ENCODE measurements around the gene P3H1. TPM values are rescaled to one million over a fixed set of nuclear protein-coding genes. Genes with fewer than 3 reads are reported as not detected.

Gene P3H1
- total RNA-seq, 4 donors from 2014 or later, result 42.4 to 83.9 (median 65.1) TPM

DNA sequence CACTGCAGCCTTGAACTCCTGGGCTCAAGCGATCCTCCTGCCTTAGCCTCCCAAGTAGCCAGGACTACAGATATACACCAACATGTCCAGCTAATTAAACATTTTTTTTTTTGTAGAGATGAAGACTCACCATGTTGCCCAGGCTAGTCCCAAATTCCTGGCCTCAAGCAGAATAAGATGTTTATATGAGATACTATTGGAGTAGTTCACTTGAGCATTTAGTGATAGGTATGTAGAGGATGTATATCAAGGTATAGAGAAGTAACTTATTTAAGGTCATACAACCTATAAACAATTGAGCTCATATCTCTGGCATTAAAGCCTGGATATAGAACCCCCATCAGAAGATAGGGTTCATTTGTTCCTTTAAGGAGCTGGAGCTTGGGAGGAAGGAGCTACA is 13.3 kb upstream of the P3H1 start:
- DNase-seq (ENCODE audit: low spot score in 2 of 2), result no peak
- Histone ChIP-seq H3K4me3 (no peak overlapping the region), H3K9me3 (no peaks in the 10 kb centered on the region), H3K27me3 (no peaks in the 10 kb centered on the region), H3K27ac (no peak overlapping the region), H3K36me3 (peaks cover 0 to 61% (median 12%) of the 10 kb centered on the region in 3 donors), H3K4me1 (peaks cover 0 to 10% (median 5%) of the 10 kb centered on the region in 4 donors)
- no peak for TF ChIP-seq POLR2A (IDR thresholded peaks at IDR 0.05)
- no peak for TF ChIP-seq EP300 (IDR thresholded peaks at IDR 0.05)
- TF ChIP-seq, protein P1, sequence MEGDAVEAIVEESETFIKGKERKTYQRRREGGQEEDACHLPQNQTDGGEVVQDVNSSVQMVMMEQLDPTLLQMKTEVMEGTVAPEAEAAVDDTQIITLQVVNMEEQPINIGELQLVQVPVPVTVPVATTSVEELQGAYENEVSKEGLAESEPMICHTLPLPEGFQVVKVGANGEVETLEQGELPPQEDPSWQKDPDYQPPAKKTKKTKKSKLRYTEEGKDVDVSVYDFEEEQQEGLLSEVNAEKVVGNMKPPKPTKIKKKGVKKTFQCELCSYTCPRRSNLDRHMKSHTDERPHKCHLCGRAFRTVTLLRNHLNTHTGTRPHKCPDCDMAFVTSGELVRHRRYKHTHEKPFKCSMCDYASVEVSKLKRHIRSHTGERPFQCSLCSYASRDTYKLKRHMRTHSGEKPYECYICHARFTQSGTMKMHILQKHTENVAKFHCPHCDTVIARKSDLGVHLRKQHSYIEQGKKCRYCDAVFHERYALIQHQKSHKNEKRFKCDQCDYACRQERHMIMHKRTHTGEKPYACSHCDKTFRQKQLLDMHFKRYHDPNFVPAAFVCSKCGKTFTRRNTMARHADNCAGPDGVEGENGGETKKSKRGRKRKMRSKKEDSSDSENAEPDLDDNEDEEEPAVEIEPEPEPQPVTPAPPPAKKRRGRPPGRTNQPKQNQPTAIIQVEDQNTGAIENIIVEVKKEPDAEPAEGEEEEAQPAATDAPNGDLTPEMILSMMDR (IDR thresholded peaks at IDR 0.05), result no peak
- WGBS, 2 donors, result 93 to 100% methylated on average over 1 of the region's 1 CpG

DNA sequence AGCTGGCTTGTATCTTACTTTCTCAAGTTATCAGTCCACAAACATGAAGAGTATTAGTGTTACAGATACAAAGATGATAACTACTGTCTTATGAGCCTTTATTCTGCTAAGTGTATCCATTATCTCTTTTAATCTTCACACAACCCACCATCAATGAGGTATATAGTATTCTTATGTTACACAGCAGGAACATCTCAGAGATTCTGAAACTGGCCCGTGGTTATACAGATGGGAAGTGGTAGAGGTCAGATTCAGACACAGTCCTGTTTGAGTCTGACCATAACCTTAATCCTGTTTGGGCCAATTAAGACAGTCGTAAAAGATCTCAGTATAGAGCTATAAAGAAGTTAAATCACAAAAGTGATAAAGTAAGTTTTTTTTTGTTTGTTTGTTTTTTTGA is 12.9 kb upstream of the P3H1 start:
- no peak overlapping the region for H3K4me3 ChIP-seq
- no peaks in the 10 kb centered on the region for H3K9me3 ChIP-seq
- DNase-seq (ENCODE audit: low spot score in 2 of 2), result no peak
- H3K27me3 ChIP-seq, result no peaks in the 10 kb centered on the region
- H3K27ac ChIP-seq, result no peak overlapping the region
- peaks cover 0 to 5% (median 1%) of the 10 kb centered on the region in 4 donors for H3K4me1 ChIP-seq
- H3K36me3 ChIP-seq, result peaks cover 0 to 65% (median 16%) of the 10 kb centered on the region in 3 donors
- 74 to 78% methylated on average over 2 of the region's 2 CpGs for WGBS, 2 donors
- no peak for TF ChIP-seq POLR2A (IDR thresholded peaks at IDR 0.05)
- TF ChIP-seq EP300 (IDR thresholded peaks at IDR 0.05), result no peak
- TF ChIP-seq, protein P1 (IDR thresholded peaks at IDR 0.05), result no peak

DNA sequence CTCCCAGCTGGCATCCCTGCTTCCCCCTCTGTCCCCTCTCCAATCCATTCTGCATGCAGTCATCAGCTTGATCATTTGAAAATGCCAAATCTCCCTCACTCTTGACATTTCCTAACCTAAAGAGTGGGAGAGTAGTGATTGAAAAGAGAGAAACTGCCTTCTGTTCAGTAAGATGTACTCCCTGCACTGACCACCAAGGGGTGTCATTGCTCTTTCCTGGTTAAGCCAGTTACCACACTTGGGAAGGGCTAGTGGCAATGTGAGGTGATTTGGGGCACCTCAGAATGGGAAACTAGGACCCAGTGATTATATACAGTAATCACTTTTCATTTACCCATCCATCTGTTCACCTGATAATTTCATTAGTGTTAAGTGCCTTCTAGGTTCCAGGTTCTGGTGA is 11.0 kb upstream of the P3H1 start:
- H3K4me1 ChIP-seq, result peaks cover 0 to 3% (median 0%) of the 10 kb centered on the region in 4 donors
- no peak overlapping the region for H3K27ac ChIP-seq
- H3K9me3 ChIP-seq, result no peaks in the 10 kb centered on the region
- H3K36me3 ChIP-seq, result peaks cover 0 to 79% (median 16%) of the 10 kb centered on the region in 3 donors
- peak in 1 of 2 donors; percentile 53 for DNase-seq (ENCODE audit: low spot score in 2 of 2)
- no peaks in the 10 kb centered on the region for H3K27me3 ChIP-seq
- TF ChIP-seq, protein P1 (IDR thresholded peaks at IDR 0.05), result peak; percentile 26 to 72 (median 61)
- no peak for TF ChIP-seq POLR2A (IDR thresholded peaks at IDR 0.05)
- H3K4me3 ChIP-seq, result no peak overlapping the region

DNA sequence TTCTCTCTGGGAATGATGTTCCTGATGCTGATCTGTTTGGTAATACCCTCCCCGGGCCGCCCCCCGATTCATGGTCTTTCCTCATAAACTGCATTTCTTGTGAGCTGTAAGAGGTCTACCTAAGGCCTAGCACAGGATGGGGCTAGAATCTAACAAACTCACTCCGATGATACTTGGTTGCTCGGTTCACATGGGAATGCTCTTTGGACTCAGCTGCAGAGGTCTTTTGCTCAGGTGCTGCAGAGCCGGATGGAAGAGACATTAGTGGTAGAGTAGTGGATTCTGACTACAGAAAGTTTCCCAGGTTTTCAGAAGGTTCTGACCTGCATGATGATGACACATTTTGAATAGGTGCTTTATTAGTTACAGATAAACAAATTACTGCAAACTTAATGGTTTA is 9.7 kb upstream of the P3H1 start:
- H3K36me3 ChIP-seq, result peaks cover 0 to 71% (median 16%) of the 10 kb centered on the region in 3 donors
- no peak overlapping the region for H3K4me3 ChIP-seq
- H3K4me1 ChIP-seq, result peaks cover 0 to 3% (median 0%) of the 10 kb centered on the region in 4 donors
- no peaks in the 10 kb centered on the region for H3K9me3 ChIP-seq
- 95 to 99% methylated on average over 6 of the region's 6 CpGs for WGBS, 2 donors
- H3K27ac ChIP-seq, result no peak overlapping the region
- DNase-seq (ENCODE audit: low spot score in 2 of 2), result no peak
- TF ChIP-seq, protein P1 (IDR thresholded peaks at IDR 0.05), result no peak
- no peak for TF ChIP-seq EP300 (IDR thresholded peaks at IDR 0.05)
- TF ChIP-seq POLR2A (IDR thresholded peaks at IDR 0.05), result no peak
- H3K27me3 ChIP-seq, result no peaks in the 10 kb centered on the region

DNA sequence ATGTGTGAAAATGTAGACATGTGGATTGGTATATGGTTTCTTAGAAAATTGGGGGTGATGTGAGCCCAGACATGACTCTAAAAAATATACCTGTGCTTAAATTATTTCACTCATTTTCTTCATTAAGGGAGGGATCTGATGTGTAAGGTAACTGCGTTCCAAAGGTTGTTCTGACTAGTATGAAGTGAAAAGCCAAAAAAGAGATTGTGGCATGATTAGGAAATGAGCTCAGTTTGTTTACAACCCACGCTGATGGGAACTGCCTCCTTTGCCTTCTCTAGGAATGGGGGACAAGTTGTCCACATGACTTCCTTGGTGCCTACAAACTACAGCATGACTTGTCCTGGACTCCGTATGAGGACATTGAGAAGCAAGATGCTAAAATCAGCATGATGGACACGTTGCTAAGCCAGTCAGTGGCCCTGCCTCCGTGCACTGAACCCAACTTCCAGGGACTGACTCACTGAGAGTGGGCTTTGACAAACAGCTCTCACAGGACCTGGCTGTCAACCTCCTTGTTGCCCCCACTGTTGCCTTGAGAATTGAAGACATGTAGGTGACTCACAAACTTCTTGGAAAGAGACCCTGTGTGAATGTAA is 8.2 kb upstream of the P3H1 start:
- WGBS, 2 donors, result 74 to 83% methylated on average over 5 of the region's 5 CpGs
- Histone ChIP-seq H3K36me3 (peaks cover 0 to 56% (median 16%) of the 10 kb centered on the region in 3 donors), H3K27ac (no peak overlapping the region), H3K4me1 (peaks cover 0 to 14% (median 0%) of the 10 kb centered on the region in 4 donors), H3K9me3 (no peaks in the 10 kb centered on the region), H3K27me3 (no peaks in the 10 kb centered on the region), H3K4me3 (no peak overlapping the region)
- TF ChIP-seq, protein P1 (IDR thresholded peaks at IDR 0.05), result no peak
- TF ChIP-seq POLR2A (IDR thresholded peaks at IDR 0.05) (no peak), EP300 (IDR thresholded peaks at IDR 0.05) (no peak)
- no peak for DNase-seq (ENCODE audit: low spot score in 2 of 2)
